Measurements from ENCODE around the gene APC.
"Not testable (repeated sequence)": the region's sequence is repeated elsewhere in the genome, so short reads cannot be mapped to it uniquely, and the experiment has no call there.

Gene APC

DNA sequence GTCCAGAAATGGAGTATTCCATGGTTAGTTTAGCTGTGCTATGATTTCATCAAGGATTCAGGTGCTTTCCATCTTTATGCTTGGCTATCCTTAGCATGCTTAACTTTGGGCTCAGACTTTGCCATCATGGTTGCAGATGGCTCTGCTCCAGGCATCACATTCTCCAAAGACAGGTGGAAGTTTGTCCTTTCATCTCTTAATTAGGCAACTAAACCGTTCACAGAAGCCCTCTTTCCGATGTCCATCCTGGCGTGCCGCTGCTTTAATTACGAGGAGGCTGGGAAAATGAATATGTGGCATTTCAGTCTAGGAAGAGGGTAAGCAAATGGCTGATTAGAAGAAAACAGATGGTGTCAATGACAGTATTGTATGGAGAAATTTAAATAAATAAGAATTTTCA, 24.5 kb upstream of the APC start:
- in situ Hi-C loops (cut with HindIII; ENCODE audit: low sequenced_read_pairs) = no loop called here

- in situ Hi-C loops (cut with HindIII; ENCODE audit: low sequenced_read_pairs) = not testable (repeated sequence)
Measured at GRCh38 chr5:112716895-112717294, 20.8 kb upstream of the APC start.

DNA sequence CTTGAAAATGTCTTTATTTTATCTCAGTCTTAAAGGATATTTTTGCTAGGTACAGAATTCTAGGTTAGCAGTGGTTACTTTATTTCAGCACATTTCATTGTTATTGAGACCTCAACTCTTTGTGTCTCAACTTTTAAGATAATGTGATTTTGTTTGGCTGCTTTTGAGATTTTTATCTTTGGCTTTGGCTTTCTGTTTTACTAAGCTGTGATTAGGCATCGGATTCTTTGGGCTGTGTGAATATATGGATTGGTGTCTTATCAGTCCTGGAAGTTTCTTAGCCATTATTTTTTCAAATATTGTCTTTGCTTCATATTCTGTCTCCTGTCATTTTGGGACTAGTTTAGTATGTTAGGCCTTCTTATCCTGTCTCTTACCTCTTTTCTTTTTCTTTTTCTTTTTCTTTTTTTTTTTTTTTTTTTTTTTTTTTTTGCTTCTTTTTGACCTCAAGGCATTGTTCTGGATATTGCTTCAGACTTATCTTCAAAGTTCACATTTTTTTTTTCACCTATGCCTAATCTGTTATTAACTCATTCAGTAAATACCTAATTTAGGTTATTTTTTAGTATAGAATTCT, 20.1 kb upstream of the APC start:
- in situ Hi-C loops (cut with HindIII; ENCODE audit: low sequenced_read_pairs) = no loop called here

- in situ Hi-C loops (cut with HindIII; ENCODE audit: low sequenced_read_pairs) = no loop called here
Measured at GRCh38 chr5:112718344-112718743, 19.3 kb upstream of the APC start.

DNA sequence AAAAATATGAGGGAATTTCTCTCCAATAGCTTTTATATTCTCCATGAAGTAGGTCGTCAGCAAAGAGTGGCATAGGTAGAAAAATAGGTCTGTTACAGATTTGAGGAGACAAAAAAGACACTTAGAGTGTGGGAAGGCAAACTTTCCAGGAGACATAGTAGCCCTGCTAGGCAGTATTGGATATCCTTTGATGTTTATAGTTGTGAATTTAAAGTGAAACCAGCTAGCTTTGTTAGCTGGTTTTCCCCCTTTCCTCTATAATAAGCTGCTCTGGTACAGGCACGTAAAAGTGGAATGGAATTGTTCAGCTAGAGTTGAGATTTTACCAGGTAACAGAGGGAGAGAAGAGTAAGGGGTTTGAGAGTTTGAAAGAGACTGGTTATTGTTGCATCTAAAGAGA, 17.1 kb upstream of the APC start:
- in situ Hi-C loops (cut with HindIII; ENCODE audit: low sequenced_read_pairs) = no loop called here

DNA sequence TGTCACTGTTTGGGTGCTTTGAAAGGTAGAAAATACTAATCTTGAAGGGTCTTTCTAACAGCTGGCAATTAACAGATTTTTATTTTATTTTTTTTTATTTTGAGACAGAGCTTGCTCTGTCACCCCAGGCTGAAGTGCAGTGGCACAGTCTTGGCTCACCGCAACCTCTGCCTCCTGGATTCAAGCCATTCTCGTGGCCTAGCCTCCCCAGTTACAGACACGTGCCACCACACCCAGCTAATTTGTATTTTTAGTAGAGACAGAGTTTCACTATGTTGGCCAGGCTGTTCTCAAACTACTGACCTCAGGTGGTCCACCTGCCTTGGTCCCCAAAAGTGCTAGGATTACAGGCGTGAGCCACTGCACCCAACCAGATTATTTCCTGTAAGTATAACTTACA, 12.8 kb upstream of the APC start:
- in situ Hi-C loops (cut with HindIII; ENCODE audit: low sequenced_read_pairs) = no loop called here

- in situ Hi-C loops (cut with HindIII; ENCODE audit: low sequenced_read_pairs) = no loop called here
Measured at GRCh38 chr5:112729630-112730029, 8.1 kb upstream of the APC start.

DNA sequence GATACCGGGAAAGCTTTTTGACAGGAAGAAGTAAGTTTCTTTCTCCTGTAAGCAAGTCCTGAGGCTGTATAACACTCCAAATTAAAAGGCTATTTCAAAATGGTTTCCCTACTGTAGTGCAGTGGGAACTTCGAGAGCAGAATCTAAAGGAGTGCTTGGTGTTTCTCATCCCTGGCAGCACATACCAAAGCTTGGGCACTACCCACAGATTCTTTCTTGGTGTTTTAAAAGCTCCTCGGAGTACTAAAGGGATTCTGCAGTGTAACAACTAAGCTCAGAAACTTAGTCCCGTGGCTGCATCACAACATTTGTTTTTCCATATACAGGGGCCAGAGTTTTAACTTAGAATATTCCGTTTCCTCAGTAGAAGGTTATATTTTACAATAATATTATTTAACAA, 5.6 kb upstream of the APC start:
- in situ Hi-C loops (cut with HindIII; ENCODE audit: low sequenced_read_pairs) = no loop called here

DNA sequence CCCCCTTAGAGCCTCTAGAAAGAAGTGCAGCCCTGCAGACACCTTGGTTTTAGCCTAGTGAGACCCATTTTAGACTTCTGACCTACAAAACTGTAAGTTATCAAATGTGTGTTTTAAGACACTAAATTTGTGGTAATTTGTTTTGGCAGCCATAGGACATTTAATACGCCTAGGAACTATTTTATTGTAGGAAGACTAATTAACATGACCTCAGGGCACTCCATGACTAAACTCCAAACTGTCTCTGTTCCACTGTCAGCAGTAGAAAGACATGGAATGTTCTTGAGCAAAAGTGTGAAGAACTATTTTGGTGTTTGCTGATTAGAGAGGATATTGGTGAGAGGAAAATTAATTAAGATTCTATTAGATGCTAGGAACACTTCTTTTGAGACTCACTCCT, 4.1 kb upstream of the APC start:
- in situ Hi-C loops (cut with HindIII; ENCODE audit: low sequenced_read_pairs) = no loop called here

GRCh38 chr5:112734597-112734996, 3.1 kb upstream of the APC start:
- in situ Hi-C loops (cut with HindIII; ENCODE audit: low sequenced_read_pairs) = no loop called here

GRCh38 chr5:112735702-112736101, 2.0 kb upstream of the APC start:
- in situ Hi-C loops (cut with HindIII; ENCODE audit: low sequenced_read_pairs) = no loop called here

DNA sequence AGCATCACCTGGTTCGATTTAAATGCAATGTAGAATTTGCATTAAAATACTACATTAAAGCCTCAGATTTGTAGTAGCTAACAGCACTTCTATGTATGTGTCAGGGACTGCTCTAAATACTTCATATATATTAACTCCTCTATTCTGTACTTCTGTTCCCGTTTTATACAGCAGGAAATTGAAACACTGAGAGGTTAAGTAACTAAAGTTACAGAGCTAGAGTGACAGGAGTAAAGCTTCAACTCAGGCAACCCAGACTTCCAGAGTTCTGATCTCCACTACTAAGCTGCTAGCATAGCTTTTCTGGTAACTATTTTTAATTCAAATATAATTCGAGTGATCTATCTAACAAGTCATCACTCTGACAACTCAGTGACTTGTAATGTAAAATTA, 619 bp upstream of the APC start:
- in situ Hi-C loops (cut with HindIII; ENCODE audit: low sequenced_read_pairs) = no loop called here

DNA sequence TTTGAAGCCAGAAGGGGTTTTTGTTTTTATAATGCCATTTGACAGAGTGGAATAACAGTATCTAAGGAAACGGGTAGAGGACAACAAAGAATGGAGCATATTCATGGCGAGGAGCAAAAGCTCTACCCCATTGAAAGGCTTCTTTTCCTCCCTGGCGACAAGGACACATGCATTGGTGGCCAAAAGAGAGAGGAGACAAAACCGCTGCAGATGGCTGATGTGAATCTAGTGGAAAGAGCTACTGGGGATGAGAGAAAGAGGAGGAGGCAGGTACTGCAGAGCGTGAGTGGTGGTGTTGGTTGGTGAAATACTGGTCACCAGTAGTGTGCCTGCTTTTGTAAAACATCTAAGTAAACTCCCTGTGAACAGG, 491 bp downstream of the APC start:
- in situ Hi-C loops (cut with HindIII; ENCODE audit: low sequenced_read_pairs) = no loop called here

- in situ Hi-C loops (cut with HindIII; ENCODE audit: low sequenced_read_pairs) = no loop called here
Measured at GRCh38 chr5:112742424-112742823, 4.7 kb downstream of the APC start.

DNA sequence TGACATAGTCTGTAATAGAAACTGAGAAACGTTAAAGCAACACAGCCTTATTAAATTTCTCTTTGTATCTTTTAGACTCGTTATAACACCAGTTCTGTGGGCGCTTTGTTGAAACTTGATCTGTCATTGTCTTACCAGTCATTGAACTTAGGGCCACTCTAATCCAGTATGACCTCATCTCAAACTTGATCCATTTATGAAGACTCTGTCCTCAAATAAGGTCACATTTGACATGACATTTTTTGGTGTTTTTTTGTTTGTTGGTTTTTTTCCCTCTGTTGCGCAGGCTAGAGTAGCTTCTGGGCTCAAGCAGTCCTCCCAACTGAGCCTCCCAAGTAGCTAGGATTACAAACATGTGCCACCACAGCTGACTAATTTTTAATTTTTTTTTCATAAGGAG, 5.9 kb downstream of the APC start:
- in situ Hi-C loops (cut with HindIII; ENCODE audit: low sequenced_read_pairs) = no loop called here

- in situ Hi-C loops (cut with HindIII; ENCODE audit: low sequenced_read_pairs) = no loop called here
Measured at GRCh38 chr5:112752335-112752734, 14.7 kb downstream of the APC start.

DNA sequence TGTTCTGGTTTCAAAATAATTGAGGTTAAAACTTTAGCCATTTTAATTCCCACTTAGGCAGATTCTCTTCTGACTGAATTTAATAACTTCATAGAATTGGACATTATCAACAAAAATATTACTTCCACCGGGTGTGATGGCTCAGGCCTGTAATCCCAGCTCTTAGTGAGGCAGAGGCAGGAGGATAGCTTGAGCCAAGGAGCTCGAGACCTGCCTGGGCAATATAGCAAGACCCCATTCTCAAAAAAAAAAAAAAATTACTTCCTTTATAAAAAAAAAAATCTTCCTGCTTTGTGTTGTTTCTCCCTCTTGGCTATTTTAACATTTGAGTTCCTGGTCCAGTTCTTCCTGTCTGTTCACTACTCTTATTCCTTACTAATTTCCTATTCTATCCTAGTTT, 18.0 kb downstream of the APC start:
- in situ Hi-C loops (cut with HindIII; ENCODE audit: low sequenced_read_pairs) = no loop called here

- in situ Hi-C loops (cut with HindIII; ENCODE audit: low sequenced_read_pairs) = no loop called here
Measured at GRCh38 chr5:112757468-112758208, 20.0 kb downstream of the APC start.

DNA sequence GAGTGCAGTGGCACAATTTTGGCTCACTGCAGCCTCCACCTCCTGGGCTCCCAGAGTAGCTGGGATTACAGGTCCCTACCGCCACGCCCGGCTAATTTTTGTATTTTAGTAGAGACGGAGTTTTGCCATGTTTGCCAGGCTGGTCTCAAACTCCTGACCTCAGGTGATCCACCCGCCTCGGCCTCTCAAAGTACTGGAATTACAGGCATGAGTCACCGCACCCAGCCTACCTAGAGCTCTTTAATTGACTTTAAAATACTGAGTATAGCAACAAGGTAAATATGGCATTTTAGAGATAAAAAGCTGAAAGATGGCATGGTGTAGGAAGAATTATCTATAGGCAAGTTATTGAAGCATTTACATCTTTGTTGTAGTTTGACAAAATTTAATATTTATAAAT, 21.0 kb downstream of the APC start:
- in situ Hi-C loops (cut with HindIII; ENCODE audit: low sequenced_read_pairs) = no loop called here

GRCh38 chr5:112762113-112762810, 24.6 kb downstream of the APC start:
- in situ Hi-C loops (cut with HindIII; ENCODE audit: low sequenced_read_pairs) = no loop called here

DNA sequence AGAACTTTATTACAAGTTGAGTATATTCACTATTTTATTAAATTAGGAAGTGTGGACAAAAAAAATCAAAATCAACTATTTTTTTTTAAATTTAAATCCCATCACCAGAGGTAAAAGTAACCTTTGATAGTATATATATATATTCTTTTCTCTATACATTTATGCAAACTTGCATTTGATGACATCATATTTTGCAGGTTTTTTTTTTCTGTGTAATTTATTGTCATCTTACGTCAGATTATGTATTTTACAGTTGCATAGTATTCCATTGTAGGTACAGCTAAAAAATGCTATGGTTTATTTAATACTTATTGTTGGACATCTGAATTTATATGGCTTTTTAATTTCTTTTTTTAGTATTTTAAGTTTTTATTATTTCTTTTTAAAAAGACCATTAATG, 25.5 kb downstream of the APC start:
- in situ Hi-C loops (cut with HindIII; ENCODE audit: low sequenced_read_pairs) = no loop called here

- in situ Hi-C loops (cut with HindIII; ENCODE audit: low sequenced_read_pairs) = no loop called here
Measured at GRCh38 chr5:112772124-112772523, 34.4 kb downstream of the APC start.

Measured in DLD1 (cell line).